Breast epithelium (tissue), 3 donors: ENCODE data around the gene TMIE.

Experiments
- CTCF ChIP-seq, 3 donors: fragments of 450-650 bp; IDR thresholded peaks; one replicate each; pipeline ENCODE4 v1.5.1; 2016 to 2017; ENCODE audit warnings: antibody characterized with exemption in 3 of 3, mild to moderate bottlenecking in 3 of 3, moderate library complexity in 3 of 3
- POLR2A ChIP-seq: fragments of 450-650 bp; IDR thresholded peaks from one replicate; pipeline ENCODE4 v1.6.1; 2016; ENCODE audit warnings: antibody characterized with exemption, mild to moderate bottlenecking, moderate library complexity

- TF ChIP-seq CTCF (IDR thresholded peaks at IDR 0.05) (no peak), POLR2A (no peak)
Measured at GRCh38 chr3:46755646-46756045, 54.5 kb downstream of the TMIE start.
